NT2/D1 (cell line): ENCODE results near the gene ST6GALNAC1.

Experiments
- SUZ12 ChIP-seq: IDR thresholded peaks from 2 replicates; pipeline ENCODE4 v1.6.1; 2011; ENCODE audit not compliant: insufficient read length, insufficient read depth; ENCODE audit errors: extremely low read depth
- YY1 ChIP-seq: IDR thresholded peaks from 2 replicates; pipeline ENCODE4 v1.6.1; 2011; ENCODE audit not compliant: insufficient read length, insufficient read depth

DNA sequence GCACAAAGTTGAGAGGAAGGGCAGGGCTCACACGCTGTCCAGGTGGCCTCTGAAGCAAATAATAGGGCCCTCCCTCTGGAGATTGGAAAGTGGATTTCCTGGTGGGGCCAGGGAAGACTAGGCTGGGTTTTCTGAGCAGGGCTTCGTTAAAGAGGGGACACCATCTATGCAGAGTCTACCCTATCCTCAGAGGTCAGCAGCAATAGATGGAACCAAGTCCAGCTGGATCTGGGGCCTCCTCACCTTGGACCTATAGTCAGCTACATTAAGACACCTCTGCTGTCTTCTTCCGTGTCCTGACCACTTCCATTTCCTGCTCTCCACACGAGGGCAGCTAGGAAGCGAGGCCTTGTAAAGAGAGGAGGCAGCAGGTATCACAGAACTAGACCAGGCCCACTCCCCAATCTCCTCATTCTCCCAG is 14.7 kb upstream of the ST6GALNAC1 start:
- no peak for TF ChIP-seq SUZ12
- no peak for TF ChIP-seq YY1
